H1 (cell line): ENCODE data around the gene FKBP1B. TPM values are rescaled to one million over a fixed set of nuclear protein-coding genes. Genes with fewer than 3 reads are reported as not detected.

Source experiments
- CBX8 ChIP-seq: fragments of 300-800, 300-1000 bp; sonication (generic); IDR thresholded peaks from 2 replicates; pipeline ENCODE4 v1.7.1; 2016; ENCODE audit warnings: low read depth, low read length, borderline replicate concordance
- CEBPB ChIP-seq: IDR thresholded peaks from 2 replicates; pipeline ENCODE4 v1.6.1; 2012; ENCODE audit warnings: low read depth, low read length
- GABPA ChIP-seq: IDR thresholded peaks from 2 replicates; pipeline ENCODE4 v1.6.1; 2011; ENCODE audit warnings: mild to moderate bottlenecking, low read length, moderate library complexity, borderline replicate concordance; ENCODE audit not compliant: insufficient read depth
- polyA plus RNA-seq, 7 experiments: library from polyadenylated mRNA; depleted of rRNA in 3 of 7; stranded (reverse) in 5 of 7; unstranded in 2 of 7; fragments of >200 nt in 5 of 7; fragments of 200-250 nt in 2 of 7; gene quantifications; 1 replicate in 5 of 7; 2 replicates in 1 of 7; 4 replicates in 1 of 7; pipeline versions ENCODE4 v1.2.1 to v1.2.3, GENCODE V29; 2011 to 2013; ENCODE audit warnings: missing spikeins in 2 of 7, mixed read lengths in 2 of 7
- total RNA-seq: library from RNA; stranded (reverse); fragmentation: NEBNext Ultra II Directional; extraction: Animal tissue kit (Norgen Biotek cat#: 25700); gene quantifications from 2 replicates; pipeline ENCODE4 v1.2.1, GENCODE V29; 2021

FKBP1B gene
- total and polyA plus RNA-seq, 2 of the 8 experiments (the other 6 are each of a cell fraction or from before 2014, with no cell fraction given), result 50.8 to 151 TPM

- TF ChIP-seq GABPA (no peak), CBX8 (no peak), CEBPB (no peak)
- TF ChIP-seq, all 59 proteins: peak for 17
These were observed 35.1 kb downstream of the FKBP1B start, which contains the start of gene TP53I3 (continued) for GRCh38 chr2:24084386-24085199.
